Urinary bladder (tissue), 4 donors: Measurements from ENCODE around the gene SLC5A2. TPM values are rescaled to one million over a fixed set of nuclear protein-coding genes. Genes with fewer than 3 reads are reported as not detected.
"Not testable (repeated sequence)": the region's sequence is repeated elsewhere in the genome, so short reads cannot be mapped to it uniquely, and the experiment has no call there.

ENCODE experiments used
- DNase-seq: peaks from one replicate; pipeline ENCODE4 v3.0.0-alpha.2; 2015; ENCODE audit errors: extremely low spot score
- H3K27ac ChIP-seq: one replicate; pipeline ENCODE4 v1.5.1; 2013; ENCODE audit warnings: low read depth, mild to moderate bottlenecking, moderate library complexity
- H3K36me3 ChIP-seq: one replicate; pipeline ENCODE4 v1.6.1; 2013; ENCODE audit warnings: mild to moderate bottlenecking, moderate library complexity; ENCODE audit not compliant: insufficient read depth
- H3K4me1 ChIP-seq: one replicate; pipeline ENCODE4 v1.6.1; 2013; ENCODE audit warnings: mild to moderate bottlenecking, moderate library complexity; ENCODE audit not compliant: insufficient read depth
- H3K4me3 ChIP-seq: one replicate; pipeline ENCODE4 v1.5.1; 2013; ENCODE audit warnings: low read depth, low read length
- WGBS: extraction: QIAGEN DNeasy Blood & Tissue Kit; methylation state at CpG from one replicate; pipeline ENCODE4 v1.1.7; 2013; 5-methylcytosine and 5-hydroxymethylcytosine counted together
- polyA plus RNA-seq: library from polyadenylated mRNA; stranded (reverse); fragments of 200-250 nt; gene quantifications from one replicate; pipeline ENCODE4 v1.2.3, GENCODE V29; 2013
- total RNA-seq: library from RNA; depleted of rRNA; stranded (reverse); fragments of >200 nt; gene quantifications from one replicate; pipeline ENCODE4 v1.2.3, GENCODE V29; 2014
- donor health status: healthy with polysubstance abuse.
- donor health status: healthy.

The SLC5A2 gene
- total and polyA plus RNA-seq, 2 donors: 0.42 to 2.8 TPM

DNA sequence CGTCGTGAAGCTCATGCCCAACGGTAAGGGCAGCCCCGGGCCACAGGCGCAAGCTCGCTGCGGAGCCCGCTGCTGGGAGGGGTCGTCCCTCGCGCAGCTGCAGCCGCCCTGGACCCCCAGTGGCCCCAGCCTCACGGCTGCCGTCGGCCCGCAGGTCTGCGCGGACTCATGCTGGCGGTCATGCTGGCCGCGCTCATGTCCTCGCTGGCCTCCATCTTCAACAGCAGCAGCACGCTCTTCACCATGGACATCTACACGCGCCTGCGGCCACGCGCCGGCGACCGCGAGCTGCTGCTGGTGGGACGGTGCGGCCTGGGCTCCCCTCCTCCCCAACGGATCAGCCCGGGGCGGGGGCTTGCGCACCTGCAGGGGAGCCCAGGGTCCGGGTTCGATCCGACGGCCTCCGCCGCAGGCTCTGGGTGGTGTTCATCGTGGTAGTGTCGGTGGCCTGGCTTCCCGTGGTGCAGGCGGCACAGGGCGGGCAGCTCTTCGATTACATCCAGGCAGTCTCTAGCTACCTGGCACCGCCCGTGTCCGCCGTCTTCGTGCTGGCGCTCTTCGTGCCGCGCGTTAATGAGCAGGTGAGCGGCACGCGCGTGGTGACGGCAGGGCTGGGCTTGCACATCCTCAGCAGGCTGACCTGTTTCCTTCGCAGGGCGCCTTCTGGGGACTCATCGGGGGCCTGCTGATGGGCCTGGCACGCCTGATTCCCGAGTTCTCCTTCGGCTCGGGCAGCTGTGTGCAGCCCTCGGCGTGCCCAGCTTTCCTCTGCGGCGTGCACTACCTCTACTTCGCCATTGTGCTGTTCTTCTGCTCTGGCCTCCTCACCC lies 5.8 kb downstream of the SLC5A2 start:
- WGBS: 33% methylated on average over 77 of the region's 77 CpGs
- no peaks in the 10 kb centered on the region for H3K4me1 ChIP-seq
- H3K36me3 ChIP-seq: peaks cover 5% of the 10 kb centered on the region
- no peak overlapping the region for H3K27ac ChIP-seq
- no peak for DNase-seq
- peak overlapping the region; percentile 35 for H3K4me3 ChIP-seq

- WGBS: 85% methylated on average over 7 of the region's 7 CpGs
- Histone ChIP-seq H3K4me1 (no peaks in the 10 kb centered on the region), H3K4me3 (no peak overlapping the region), H3K36me3 (peaks cover 5% of the 10 kb centered on the region), H3K27ac (no peak overlapping the region)
- no peak for DNase-seq
These were observed 6.3 kb downstream of the SLC5A2 start for GRCh38 chr16:31489298-31489564.

DNA sequence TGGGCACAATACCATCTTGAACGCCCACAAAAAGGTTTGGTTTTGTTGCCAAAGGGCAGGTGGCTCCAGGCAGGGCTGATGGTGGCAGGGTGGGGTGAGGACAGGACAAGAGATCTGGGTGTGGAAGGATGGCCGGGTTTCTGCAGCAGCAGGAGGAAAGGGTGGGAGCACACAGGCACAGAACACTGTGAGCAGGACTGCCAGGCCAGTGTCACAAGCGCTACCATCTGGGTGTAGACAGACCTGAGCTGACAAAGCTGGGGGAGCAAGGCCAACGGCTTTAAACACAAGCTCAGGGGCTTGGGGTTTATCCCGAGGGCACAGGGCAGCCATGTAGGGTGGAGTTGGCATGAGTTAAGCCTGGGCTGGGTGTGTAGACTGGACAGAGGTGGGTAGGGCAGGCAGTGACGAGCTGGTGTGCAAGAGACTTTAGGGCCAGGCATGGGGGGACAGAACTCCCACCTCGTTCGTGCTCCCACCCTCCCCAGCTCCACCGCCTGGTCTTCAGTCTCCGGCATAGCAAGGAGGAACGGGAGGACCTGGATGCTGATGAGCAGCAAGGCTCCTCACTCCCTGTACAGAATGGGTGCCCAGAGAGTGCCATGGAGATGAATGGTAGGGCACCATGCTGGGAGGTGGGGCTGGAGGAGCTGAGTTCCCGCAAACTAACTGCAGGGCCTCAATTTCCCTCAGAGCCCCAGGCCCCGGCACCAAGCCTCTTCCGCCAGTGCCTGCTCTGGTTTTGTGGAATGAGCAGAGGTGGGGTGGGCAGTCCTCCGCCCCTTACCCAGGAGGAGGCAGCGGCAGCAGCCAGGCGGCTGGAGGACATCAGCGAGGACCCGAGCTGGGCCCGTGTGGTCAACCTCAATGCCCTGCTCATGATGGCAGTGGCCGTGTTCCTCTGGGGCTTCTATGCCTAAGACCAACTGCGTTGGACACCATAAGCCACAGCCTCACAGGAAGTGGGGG lies 7.0 kb downstream of the SLC5A2 start:
- H3K4me3 ChIP-seq: no peak overlapping the region
- no peak overlapping the region for H3K27ac ChIP-seq
- WGBS: 88% methylated on average over 22 of the region's 22 CpGs
- H3K36me3 ChIP-seq: peaks cover 5% of the 10 kb centered on the region
- DNase-seq: no peak
- no peaks in the 10 kb centered on the region for H3K4me1 ChIP-seq

DNA sequence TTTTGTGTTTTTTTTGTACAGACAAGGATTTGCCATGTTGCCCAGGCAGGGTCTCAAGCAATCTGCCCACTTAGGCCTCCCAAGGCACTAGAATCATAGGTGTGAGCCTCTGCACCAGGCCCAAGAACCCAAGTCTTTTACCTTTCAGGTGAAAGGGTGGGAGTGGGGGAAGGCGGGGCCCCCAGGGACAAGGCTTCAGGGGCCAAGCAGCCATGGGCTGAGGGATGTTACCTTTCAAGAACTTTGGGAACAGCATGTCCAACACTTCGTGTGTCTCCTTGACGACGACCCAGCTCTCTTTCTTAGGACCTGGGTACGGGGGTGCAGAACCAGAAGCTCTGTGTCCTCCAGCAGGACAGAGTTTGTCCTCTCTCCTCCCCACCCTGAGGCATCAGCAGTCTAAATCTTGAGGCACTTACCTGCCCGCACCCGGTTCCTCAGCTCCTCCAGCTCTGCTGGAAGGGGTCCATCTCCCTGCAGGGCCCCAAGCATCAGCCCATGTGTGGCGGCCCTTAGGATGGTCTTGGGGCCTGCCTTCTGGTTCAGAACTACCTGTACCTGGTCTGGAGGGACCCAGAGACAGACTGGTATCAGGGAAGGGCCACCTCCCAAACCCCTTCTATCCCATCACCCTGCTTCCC lies 9.0 kb downstream of the SLC5A2 start:
- peaks cover 5% of the 10 kb centered on the region for H3K36me3 ChIP-seq
- no peak overlapping the region for H3K4me3 ChIP-seq
- no peak for DNase-seq
- H3K27ac ChIP-seq: no peak overlapping the region
- WGBS: 93% methylated on average over 8 of the region's 8 CpGs
- no peaks in the 10 kb centered on the region for H3K4me1 ChIP-seq

GRCh38 chr16:31493506-31494125 lies 10.7 kb downstream of the SLC5A2 start:
- H3K4me1 ChIP-seq: no peaks in the 10 kb centered on the region
- no peak overlapping the region for H3K4me3 ChIP-seq
- peaks cover 5% of the 10 kb centered on the region for H3K36me3 ChIP-seq
- H3K27ac ChIP-seq: no peak overlapping the region
- WGBS: 93% methylated on average over 18 of the region's 18 CpGs
- DNase-seq: no peak

DNA sequence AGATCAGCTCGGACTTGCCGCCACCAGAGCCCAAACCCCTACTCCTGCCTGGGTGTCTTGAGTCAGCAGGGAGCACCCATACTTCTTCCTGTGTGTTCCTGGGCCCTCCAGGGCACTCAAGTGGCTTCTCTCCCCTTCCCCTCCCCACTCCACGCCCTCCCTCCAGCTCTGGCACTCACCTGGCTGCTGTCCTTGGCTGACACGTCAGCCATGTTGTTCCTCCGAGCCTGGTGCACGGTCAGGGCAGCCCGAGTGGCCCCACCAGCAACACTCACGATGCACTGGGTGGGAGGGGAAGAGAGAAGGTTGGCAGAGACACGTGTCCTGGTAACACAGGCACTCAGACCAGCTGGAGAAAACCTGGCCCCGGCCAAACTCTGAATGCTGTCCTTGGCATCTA lies 13.7 kb downstream of the SLC5A2 start:
- peaks cover 5% of the 10 kb centered on the region for H3K36me3 ChIP-seq
- WGBS: 91% methylated on average over 10 of the region's 10 CpGs
- no peak overlapping the region for H3K4me3 ChIP-seq
- no peaks in the 10 kb centered on the region for H3K4me1 ChIP-seq
- DNase-seq: no peak
- no peak overlapping the region for H3K27ac ChIP-seq

DNA sequence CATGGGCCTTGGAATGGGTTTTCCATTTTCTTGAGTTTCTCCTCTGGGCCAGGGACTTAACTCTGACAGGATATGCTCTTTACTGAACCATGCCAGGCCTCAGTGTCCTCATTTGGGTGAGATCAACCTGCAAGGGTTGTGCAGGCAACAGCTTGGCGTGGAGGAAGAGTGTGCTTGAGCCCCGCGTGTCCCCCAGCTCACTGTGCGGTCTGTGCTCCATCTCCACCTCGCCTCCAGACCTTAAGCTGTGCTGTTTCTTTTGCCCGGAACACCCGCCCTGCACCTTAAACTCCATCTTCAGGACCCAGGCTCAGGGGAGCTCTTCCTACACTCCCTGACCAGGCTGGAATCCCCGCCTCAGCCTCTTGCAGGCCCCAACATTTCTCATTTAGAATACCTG lies 15.6 kb downstream of the SLC5A2 start:
- H3K36me3 ChIP-seq: peaks cover 2% of the 10 kb centered on the region
- no peak overlapping the region for H3K4me3 ChIP-seq
- DNase-seq: no peak
- no peaks in the 10 kb centered on the region for H3K4me1 ChIP-seq
- 97% methylated on average over 8 of the region's 8 CpGs for WGBS
- H3K27ac ChIP-seq: no peak overlapping the region

DNA sequence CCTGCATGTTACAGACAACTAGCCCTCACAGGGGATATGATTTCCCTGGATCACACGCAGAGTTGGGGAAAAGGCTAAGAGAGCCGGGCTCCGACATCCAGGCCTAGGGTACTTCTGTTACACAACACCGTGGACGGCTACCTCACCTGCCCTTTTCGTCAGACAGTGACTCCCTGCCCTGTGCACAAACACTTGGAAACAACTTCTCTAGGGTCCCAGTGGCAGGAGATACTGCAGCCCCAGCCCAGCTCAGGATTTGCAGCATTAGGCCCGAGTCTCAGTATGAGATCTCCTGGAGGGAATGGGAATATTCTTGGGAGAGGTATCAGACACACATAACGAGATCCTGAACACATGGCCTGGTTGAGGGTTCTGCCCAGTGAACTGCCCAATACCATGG lies 17.0 kb downstream of the SLC5A2 start:
- Histone ChIP-seq H3K4me3 (no peak overlapping the region), H3K4me1 (no peaks in the 10 kb centered on the region), H3K36me3 (no peaks in the 10 kb centered on the region), H3K27ac (no peak overlapping the region)
- WGBS: 96% methylated on average over 8 of the region's 8 CpGs
- DNase-seq: no peak

DNA sequence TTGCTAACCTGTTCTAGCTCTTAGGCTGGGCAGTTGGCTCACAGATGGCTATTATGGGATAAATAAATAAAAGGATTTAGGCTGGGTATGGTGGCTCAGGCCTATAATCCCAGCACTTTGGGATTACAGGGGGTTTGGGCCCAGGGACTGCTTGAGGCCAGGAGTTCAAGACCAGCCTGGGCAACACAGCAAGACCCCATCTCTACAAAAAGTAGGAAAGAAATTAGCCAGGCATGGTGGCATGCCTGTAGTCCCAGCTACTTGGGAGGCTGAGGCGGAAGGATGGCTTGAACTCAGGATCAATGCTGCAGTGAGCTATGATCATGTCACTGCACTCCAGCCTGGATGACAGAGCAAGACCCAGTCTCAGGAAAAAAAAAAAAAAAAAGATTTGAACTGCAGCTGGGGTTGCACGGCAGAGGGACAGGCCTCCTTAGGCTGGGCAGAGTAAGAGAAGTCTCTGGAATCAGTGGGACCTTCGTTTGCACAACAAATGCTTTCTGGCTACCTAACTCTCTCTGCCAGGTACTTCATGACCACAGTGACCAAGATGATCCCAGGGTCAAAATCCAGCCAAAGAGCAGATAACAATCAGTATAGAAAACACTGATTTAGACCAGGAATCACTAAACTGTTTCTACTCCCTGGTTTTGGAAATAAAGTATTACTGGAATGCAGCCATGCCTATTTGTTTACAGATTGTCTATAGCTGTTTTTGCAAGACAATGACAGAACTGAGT lies 18.5 kb downstream of the SLC5A2 start:
- no peak overlapping the region for H3K4me3 ChIP-seq
- DNase-seq: no peak
- no peak overlapping the region for H3K27ac ChIP-seq
- H3K4me1 ChIP-seq: no peaks in the 10 kb centered on the region
- H3K36me3 ChIP-seq: no peaks in the 10 kb centered on the region
- 66% methylated on average over 3 of the region's 3 CpGs for WGBS

- no peak for DNase-seq
- H3K36me3 ChIP-seq: no peaks in the 10 kb centered on the region
- H3K27ac ChIP-seq: no peak overlapping the region
- no peaks in the 10 kb centered on the region for H3K4me1 ChIP-seq
- H3K4me3 ChIP-seq: no peak overlapping the region
- WGBS: 72% methylated on average over 4 of the region's 4 CpGs
These were observed 19.0 kb downstream of the SLC5A2 start for GRCh38 chr16:31501966-31502348.

DNA sequence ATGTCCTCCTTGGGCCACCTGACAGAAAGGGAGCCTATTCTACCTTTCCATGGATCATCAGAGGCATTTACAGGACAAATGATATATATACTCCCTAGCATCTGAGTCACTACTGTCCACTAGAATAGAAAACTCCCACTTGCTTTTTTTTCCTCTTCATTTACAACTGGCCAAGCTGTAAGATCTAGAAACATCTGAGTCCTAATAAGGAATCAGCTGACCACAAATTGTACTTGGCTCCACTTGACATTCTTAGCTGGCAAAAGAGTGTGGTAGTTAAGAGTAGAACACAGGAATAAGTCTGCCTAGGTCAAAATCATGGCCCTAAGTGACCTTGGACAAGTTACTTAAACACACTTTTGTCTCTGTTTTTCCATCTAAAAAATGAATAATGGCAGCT lies 20.1 kb downstream of the SLC5A2 start:
- Histone ChIP-seq H3K27ac (no peak overlapping the region), H3K36me3 (no peaks in the 10 kb centered on the region), H3K4me3 (no peak overlapping the region), H3K4me1 (no peaks in the 10 kb centered on the region)
- no peak for DNase-seq

- H3K36me3 ChIP-seq, H3K4me3 ChIP-seq, DNase-seq, H3K27ac ChIP-seq, H3K4me1 ChIP-seq: not testable (repeated sequence)
- 91% methylated on average over 8 of the region's 8 CpGs for WGBS
These were observed 20.6 kb downstream of the SLC5A2 start for GRCh38 chr16:31503555-31503954.

DNA sequence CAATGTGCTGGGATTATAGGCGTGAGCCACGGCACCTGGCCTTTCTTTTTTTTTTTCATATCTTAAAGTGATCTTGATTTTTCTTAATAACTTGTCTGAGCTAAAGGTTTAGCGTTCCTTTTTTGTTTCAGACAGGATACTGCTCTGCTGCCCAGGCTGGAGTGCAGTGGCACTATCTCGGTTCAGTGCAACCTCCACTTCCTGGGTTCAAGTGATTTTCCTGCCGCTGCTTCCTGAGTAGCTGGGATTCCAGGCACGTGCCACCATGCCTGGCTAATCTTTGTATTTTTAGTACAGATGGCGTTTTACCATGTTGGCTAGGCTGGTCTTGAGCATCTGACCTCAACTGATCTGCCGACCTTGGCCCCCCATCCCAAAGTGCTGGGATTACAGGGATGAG lies 21.2 kb downstream of the SLC5A2 start:
- no peak overlapping the region for H3K27ac ChIP-seq
- DNase-seq: no peak
- 68% methylated on average over 8 of the region's 8 CpGs for WGBS
- H3K4me1 ChIP-seq: peaks cover under 1% of the 10 kb centered on the region
- H3K4me3 ChIP-seq: no peak overlapping the region
- no peaks in the 10 kb centered on the region for H3K36me3 ChIP-seq
